NT2/D1 (cell line): Measurements from ENCODE around the gene FOXP1.

Source experiments
- SUZ12 ChIP-seq: IDR thresholded peaks from 2 replicates; pipeline ENCODE4 v1.6.1; 2011; ENCODE audit not compliant: insufficient read length, insufficient read depth; ENCODE audit errors: extremely low read depth
- ZNF274 ChIP-seq: IDR thresholded peaks from 2 replicates; pipeline ENCODE4 v1.6.1; 2011; ENCODE audit warnings: mild to moderate bottlenecking, low read depth, low read length

GRCh38 chr3:71436337-71436736 is 147.2 kb downstream of the FOXP1 start:
- TF ChIP-seq SUZ12 = no peak
- TF ChIP-seq ZNF274 = no peak
